Activated T-cell treated with anti-CD3 and anti-CD28 coated beads for 4 hours (primary cell): ENCODE results near the gene MLIP.

Experiments used
- DNase-seq: peaks from one replicate; pipeline ENCODE4 v3.0.0-alpha.2; 2020

Gene MLIP

DNA sequence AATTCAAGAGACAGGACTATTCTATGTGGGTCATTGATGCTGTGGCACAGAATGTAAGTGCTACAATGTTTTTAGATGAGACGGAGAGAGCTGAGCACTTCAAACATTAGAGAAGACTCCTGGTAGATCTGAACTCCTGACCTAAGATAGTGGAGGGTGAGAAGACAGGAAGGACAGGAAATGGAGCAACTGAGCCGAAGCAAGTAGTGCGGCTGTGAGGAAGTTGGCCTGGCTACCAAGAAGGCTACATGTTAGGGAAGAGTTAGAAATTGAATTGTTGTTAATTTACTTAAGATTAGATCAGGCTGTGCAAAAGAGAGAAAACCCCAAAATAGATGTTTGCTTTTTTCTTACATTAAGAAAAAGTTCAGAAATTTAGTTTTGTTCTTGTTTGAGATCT is 14.4 kb upstream of the MLIP start:
- DNase-seq: no peak

DNA sequence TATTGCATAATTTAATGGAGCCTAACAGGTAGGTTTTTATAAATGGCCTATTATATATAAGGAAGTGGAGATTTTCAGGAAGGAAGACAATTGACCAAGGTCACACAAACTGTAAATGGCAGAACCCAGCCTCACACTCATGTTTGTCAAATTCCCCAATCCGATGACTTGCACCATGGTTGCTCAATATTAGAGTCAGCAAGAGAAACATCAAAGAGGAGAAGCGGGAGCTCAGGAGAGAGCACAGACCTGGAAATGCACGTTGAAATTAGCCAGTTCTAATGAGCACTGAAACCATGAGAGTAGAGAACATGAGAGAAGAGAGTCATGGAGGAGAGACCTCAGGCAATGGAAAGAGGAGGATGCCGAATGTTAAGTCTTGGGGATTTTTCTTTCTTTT is 13.5 kb upstream of the MLIP start:
- no peak for DNase-seq

DNA sequence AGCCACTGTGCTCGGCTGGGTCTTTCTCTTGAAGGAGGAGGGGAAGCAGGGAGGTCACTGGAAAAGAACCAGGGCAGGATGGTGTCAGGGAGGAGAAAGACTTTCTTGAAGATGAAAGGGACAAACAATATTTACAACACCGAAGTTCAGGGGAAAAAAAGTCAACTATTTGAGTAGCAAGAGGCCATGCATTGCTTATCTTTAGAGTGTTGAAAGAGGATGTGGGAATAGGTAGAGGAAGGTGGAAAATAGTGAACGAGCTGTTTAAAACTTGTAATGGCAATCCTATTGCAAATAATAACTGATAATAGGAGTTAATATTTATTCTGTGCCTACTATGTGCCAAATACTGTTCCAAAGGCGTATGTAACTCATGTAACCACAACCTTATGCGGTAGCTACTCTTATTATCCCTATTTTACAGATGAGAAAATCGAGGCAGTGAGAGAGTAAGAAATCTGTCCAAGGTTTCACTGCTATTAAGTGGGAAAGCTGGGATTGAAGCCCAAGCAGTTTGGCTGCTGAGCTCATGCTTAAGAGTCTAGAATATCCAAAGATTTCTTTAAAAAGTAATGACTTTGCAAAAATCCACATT is 12.7 kb upstream of the MLIP start:
- no peak for DNase-seq

DNA sequence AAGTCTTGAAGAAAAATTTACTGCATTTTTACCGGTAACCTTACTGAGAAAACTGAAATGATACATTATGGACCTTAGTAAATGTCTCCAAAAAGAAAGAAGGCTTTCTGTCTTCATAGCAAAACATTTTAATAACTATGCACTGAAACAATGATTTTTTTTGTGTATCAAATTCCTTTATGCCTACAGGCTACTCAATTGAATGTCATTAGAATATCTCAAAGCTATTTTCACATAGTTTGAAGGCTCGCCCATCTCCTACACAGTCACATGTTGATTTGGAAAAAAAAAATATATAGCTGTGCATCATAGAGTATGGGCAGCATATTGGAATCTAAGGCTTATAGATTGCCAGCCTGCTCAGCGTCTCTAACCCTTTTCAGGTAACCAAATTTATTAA is 12.0 kb upstream of the MLIP start:
- no peak for DNase-seq

DNA sequence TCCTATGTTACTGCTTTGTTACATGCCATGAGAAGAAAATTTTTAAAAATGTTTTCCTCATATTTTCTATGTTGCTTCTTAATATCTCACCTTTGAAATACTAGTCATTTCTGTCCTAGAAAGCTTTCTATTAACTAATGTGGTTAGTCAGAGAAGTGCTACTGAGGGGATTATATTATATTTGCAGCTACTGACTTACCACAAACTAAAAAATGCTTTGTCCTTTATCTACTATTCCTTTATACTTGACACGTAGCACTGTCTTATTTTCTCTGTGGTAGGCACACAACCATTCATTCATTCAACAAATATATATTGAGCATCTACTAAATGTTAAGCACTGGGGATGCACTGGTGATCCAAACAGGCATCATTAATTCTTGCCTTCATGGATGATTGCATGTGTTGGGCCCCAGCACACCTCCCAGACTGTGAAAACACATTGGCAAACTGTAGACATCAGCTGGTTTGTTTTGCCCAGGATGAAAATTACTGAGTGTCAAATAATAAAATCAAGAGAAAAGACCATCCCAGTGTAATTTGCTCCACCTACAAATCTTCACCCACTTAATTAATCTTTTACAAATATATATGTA is 10.7 kb upstream of the MLIP start:
- no peak for DNase-seq

DNA sequence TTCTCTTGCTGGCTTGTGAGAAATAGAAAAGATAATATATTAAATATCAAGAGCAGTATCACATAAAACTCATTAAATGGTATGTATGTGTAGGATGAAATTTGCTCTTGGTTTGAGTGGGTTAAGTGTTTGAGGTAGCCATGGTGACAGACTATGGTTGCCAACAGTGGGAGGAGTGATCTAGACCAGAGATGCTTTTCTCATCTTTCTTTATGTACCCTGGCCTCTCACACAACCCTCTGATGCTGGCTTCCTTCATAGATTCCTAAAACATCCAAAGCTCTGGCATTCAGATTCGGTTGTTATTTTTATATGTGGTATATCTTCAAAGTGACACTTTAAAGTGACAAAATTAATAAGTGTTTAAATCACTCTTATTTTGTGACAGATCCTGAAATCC is 9.0 kb upstream of the MLIP start:
- no peak for DNase-seq

DNA sequence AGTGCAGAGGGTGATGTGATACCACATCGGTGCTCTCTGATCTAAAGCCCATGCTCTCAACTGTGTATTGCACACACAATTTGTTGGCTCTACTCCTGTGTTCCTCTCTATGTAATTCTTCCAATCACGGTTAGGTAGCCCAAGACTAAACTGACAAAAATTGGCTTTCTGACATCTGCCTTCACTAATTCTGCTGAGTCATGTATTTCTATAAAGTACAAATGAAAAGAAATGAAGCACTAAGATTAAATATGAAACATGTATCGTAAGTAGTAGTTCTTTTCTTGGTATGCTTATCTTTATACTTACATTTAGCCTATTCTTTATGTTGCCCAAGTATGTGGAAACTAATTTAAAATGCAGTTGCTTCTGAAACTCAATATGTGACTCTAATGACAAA is 7.7 kb upstream of the MLIP start:
- no peak for DNase-seq

DNA sequence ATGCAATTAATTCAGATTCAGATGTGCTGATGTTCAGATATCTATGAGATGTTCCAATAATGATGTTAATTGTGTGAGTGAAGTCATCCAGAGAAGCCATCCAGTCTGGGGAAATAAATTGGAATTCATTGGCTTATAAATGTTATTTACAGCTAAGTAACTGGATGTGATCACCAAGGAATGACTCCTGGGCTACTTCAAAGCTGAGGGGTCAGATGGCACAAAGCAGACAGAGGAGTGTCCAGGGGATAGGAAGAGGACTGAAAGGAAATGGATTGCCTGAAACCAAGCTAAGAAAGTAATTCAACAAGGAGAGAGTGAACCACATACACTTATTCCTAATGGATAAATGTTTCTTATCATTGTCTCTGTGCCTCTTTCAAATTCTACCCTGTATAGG is 4.5 kb upstream of the MLIP start:
- no peak for DNase-seq

DNA sequence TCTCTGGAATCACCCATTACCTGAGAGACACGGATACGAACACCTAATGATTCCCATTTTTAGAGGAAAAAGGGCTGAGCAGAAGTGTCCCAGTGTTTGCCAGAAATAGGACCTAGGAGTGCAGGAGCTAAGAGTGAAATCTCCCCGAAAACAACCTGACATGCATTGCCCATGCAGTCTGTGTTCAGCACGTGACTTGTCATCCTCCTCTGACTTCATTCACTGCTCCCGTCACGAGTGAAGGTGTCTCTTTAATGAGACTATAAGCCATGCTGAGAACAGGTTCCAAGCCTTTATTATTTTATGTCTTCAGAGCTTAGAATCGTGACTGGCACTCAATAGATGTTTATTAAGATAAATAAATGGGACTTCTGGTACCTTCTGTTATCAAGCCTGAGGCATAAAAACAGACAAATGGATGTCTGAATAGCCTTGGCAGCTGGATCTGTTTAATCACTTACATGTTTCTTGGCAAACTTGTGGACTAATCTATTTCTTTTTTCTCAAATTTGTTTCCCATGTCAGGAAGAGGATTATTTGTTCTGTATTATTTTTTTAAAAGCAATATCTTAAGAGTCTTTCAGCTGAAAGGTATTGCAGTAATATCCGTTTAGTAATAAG is 3.7 kb upstream of the MLIP start:
- DNase-seq: no peak

DNA sequence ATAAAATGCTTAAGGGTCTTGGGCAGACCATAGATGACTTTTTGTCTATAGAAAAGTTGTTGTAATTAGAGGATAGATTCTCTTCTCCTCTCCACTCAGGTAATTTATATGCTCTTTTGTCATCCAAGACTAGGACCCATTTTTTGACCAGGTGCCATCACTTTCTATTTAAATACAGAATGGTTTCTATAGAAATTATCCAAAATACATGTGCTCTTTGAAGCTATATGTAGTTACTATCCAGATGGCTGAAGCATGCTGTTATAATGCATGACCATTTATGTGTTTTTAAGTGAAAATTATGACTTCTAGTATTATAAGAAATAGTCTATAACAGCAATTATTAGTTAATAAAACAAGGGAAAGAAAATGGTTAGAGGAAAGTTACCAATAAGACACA is 3.0 kb upstream of the MLIP start:
- no peak for DNase-seq

DNA sequence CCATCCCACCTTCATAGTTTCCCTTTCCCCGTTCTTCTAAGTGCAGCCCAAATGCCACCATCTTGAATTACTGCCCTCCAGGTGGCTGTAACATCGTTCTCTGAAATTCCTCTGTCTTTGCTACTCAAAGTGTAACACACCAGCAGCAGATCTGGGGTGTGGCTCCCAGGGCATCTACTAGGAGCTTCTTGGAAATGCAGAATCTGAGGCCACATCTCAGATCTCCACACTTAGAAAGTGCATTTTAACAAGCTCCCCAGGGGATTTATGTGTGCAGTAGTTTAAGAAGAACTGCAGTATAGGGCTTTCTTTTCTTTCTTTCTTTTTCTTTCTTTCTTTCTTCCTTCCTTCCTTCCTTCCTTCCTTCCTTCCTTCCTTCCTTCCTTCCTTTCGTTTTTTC is 1.7 kb upstream of the MLIP start:
- no peak for DNase-seq

DNA sequence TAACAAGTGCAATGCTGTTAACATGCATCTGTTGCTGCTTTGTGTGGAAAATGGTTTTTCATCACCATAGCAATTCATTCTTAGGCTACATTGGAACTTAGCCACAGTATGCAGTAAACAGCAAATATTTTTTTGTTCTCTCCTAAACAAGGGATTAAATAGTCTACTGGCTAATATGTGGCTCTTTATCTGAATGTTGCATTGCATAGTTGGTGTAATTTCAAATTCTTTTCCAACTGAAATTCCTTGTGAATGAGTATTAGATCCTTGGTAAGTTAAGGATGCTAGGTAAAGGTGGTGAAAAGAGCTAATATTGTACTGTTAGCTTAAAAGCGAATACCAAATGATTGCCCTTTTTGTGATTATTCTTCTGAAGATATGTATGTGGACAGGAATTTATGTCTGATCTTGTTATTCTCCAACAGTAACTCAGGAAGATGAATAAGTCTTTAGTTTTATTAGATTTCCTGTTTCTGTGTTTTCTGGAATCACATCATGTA is 958 bp downstream of the MLIP start:
- no peak for DNase-seq

DNA sequence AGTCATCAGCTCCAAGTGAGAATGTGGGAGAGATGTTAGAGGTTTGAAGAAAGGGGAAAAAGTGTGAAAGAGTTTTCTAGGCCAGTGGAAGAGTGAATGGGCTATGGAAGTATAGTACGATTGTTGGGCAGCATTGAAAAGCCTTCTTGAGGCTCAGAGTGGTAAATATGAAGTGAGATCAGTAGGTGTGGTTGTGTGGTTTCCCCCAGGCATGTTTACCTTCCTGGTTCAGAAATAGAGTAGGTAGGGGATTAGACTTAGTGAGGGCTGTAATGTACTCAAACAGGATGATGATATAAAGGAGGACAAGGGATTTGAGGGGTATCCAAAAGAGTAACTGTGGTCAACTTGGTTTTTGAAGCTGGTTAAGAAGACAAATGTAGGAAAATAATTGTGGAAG is 3.7 kb downstream of the MLIP start:
- no peak for DNase-seq

DNA sequence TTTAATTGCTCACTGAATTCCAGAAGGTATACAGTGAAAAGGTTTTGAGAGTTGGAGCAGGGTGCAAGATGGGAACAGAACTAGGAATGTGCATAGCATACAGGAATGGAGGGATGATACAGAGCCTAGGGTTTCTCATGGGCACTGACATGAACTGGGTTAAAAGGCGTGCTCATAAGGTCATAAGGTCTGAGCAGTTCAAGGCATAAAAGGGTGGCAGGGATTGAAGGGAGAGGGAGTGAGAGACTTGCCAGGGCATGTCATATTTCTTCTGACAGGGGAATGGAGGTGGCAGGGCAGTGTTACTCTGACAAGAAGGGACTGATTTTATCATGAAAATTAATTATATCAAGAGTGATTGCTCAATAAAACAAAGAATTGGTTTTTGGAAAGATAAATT is 4.7 kb downstream of the MLIP start:
- no peak for DNase-seq

DNA sequence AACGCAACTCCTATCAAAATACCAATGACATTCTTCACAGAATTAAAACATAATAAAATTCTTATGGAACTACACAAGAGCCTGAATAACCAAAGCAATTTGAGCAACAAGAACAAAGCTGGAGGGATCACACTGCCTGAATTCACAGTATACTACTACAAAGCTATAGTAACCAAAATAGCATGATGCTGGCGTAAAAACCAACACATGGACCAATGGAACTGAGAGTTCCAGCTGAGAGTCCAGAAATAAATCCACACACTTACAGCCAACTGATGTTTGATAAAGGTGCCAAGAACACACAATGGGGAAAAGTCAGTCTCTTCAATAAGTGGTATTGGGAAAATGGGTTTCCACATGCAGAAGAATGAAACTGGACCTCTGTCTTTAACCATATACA is 6.9 kb downstream of the MLIP start:
- DNase-seq: no peak

DNA sequence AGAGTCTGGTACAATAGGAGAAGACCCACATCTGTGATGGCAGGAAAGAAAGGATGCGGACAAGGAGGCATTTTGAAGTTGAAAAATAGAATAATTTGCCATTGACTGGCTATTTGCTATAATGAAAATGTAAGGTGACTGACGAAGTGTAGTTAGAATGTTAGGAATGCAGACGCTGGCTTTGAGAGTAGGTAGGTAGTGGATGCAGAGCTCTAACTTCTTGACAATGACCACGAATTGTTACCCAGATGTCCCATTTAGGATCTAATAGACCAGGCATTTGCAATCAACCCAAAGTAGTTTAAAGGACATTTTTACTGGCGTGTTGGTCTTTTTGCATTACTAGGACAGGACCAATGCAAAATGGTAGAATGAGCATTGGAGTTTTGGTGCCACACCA is 14.2 kb downstream of the MLIP start:
- DNase-seq: no peak

DNA sequence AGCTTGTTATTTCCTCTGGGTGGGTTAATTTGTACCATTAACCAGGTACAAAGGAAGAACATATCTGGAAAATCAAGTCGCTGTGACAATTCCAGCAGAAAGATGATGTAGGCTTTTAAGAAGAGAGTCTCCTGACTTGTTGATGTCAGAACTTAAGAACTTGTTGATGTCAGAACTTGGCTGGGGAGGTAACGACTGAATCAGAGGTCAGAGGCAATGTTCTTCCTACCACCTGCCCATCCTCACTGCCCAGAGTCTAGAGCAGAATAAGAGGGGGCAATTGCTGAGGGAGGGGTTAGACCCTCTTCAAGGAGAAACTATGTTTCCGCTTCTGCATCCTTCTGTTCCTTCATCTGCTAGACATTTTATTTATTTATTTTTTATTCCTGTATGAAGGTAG is 18.9 kb downstream of the MLIP start:
- DNase-seq: no peak

DNA sequence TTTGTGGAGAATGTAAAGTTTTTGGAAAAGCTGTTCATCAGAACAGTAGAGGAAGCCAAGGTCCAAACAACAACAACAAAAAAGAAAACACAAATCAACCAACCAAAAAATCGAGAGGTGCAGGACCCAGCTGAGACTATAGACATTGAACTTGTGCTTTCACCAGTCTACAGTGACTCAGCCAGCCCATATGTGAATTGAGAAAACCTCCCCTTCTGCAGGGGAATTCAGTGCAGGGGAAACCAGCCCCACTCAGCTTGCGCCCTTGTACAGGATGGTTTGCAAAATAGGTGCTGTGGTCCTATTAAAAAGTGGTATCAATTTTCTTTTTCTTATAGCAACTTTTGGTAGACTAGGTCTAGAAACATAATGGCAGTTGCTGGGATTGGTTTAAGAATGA is 21.3 kb downstream of the MLIP start:
- DNase-seq: no peak

DNA sequence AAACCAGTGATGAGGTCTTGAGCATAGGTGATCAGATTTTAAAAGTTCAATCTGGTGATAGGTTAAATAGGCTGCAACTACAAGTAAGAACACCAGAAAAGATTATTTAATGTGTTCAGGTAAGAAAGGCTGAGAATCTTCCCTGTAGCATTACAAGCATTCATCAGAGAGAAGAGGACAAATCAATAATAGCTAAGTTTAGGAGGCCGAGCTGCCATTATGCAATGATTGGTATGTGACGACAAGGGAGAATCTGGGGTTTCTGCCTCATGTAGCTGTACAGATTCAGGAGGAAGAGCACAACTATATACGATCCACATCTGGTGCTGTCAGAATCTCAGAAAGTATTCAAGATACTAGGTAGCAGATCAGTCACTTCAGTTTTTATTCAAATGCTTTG is 21.9 kb downstream of the MLIP start:
- no peak for DNase-seq

DNA sequence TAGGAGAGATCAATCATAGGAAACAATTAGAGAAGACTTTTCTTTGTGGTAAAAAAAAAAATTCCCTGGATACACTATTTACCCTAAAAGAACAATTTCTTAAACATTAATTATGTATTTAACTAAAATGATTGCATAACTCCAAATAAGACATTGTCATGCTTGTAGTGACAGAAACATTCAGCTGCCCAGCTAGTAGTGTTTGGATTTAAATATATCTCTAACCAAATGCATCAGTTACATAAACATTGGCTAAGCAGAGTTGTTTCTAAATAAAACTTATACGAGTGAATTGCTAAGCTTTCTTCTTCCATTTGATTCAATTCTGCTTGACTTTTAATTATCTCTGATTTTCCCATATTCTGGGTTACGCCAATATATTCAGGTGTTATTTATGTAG is 23.7 kb downstream of the MLIP start:
- DNase-seq: no peak

DNA sequence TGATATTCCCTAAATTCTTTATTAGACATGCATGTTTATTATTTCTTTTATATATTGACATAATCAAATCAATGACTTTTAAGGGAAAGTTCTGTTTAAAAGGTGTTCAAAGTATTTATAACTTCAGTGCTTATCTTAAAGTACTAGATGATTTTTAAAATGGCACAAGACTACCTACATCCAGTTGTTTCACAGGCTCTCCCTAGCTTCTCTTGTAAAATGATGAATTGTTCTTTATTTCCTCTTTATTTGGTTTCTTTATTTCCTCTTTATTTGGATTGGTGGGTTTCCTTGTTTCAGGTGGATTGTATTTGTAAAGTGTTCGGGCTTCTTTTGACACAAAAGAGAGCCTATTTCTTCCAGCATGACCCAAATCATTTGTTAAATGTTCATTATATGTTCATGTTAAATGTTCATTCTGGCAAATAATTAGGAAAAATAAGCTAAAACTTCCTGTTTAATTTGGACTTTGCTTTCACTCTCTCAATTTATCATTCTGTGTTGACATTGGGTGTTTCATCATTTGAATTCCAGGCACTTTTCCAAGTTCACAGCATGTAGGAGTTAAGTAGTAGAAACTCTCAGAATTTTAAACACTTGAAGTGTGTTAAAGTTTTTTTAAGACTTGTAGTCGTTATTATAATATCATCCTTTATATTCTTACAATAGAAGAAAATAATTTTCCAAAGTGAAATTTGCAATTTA is 24.6 kb downstream of the MLIP start:
- no peak for DNase-seq

DNA sequence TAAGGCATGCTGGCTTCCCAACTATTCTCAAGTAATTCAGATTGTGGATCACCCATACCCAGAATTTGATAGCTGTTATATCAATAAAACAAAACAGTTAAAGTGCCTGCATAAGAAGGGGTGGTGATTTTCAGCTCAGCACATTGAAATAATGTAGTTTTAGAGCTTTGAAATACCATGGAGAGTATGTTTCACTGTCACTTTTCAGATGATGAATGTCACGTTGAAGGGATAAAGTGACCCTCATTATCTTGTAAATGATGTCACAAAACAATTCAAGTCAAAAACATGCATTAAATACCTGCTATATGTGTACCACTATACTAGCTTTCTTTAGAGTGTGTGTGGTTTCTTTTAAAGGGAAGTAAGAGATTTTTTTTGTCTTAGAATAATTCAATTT is 27.6 kb downstream of the MLIP start:
- no peak for DNase-seq

DNA sequence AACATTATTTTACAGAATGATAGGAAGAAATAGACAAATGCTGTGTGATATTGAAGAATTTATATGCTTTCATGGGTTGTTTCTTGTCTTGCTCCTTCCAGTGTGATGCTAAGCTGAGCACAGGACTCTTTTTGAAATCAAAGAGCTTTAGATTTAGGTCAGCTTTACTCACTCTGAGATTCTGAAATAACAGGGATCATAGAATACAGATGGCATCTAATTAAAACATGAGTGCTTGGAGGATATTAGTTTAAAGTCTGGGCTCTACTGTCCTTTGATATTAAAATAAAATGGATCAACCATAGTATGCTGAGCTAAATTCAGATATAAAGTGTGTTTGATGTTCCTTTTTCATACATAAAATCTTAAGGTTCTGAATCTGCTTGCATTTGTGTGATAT is 29.6 kb downstream of the MLIP start:
- DNase-seq: no peak

DNA sequence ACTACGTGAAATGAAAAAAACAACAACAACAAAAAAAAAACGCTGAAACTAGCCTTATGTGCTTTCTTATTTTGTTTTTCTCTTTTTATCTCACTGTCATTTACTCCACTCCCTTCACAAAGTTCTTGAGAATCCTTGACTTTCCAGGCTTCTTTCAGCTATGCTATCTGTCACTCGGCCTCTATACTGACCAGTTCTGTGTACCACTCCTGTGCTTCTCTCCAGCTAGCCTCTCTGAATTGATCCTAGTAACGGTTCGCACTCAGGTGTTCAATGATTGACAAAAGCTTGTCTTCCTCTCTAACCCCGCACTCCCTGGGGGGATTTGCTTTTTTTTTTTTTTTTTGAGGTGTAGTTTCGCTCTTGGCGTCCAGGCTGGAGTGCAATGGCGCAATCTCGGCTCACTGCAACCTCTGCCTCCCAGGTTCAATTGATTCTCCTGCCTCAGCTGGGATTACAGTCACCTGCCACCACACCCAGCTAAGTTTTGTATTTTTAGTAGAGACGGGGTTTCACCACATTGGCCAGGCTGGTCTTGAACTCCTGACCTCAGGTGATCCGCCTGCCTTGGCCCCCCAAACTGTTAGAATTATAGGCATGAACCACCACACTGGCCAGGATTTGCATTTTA is 31.8 kb downstream of the MLIP start:
- no peak for DNase-seq
